Chondrocyte (in vitro differentiated cells): ENCODE data around the gene HPGD. TPM values are rescaled to one million over a fixed set of nuclear protein-coding genes. Genes with fewer than 3 reads are reported as not detected.

Experiments used
- DNase-seq: peaks from one replicate; pipeline ENCODE4 v3.0.0; 2021; ENCODE audit warnings: mixed read lengths, low spot score
- H3K27ac Mint-ChIP-seq: one replicate; pipeline ENCODE4 v1.8.0; 2021; ENCODE audit warnings: mild to moderate bottlenecking, moderate library complexity, mixed read lengths; ENCODE audit not compliant: unreplicated experiment
- H3K27me3 Mint-ChIP-seq: 2 replicates; pipeline ENCODE4 v1.8.0; 2021; ENCODE audit warnings: low read depth, mixed read lengths
- H3K36me3 Mint-ChIP-seq: 2 replicates; pipeline ENCODE4 v1.8.0; 2021; ENCODE audit warnings: low read depth, mixed read lengths
- H3K4me1 Mint-ChIP-seq: 2 replicates; pipeline ENCODE4 v1.8.0; 2021; ENCODE audit warnings: low read depth, mild to moderate bottlenecking, mixed read lengths
- H3K4me3 Mint-ChIP-seq: one replicate; pipeline ENCODE4 v1.8.0; 2021; ENCODE audit warnings: mild to moderate bottlenecking, moderate library complexity, mixed read lengths; ENCODE audit not compliant: unreplicated experiment
- H3K9me3 Mint-ChIP-seq: 2 replicates; pipeline ENCODE4 v1.8.0; 2021; ENCODE audit warnings: low read depth, mixed read lengths
- CTCF ChIP-seq: fragments of 200-600 bp; sonication (generic); IDR thresholded peaks from 2 replicates; pipeline ENCODE4 v1.5.0; 2021; ENCODE audit warnings: antibody characterized with exemption, mild to moderate bottlenecking, moderate library complexity
- total RNA-seq: library from RNA; stranded (reverse); gene quantifications from 3 replicates; pipeline ENCODE4 v1.2.1, GENCODE V29; 2021

HPGD gene
- total RNA-seq, 1 donor from 2014 or later: not detected

- Mint-ChIP-seq H3K9me3 (peaks cover 12% of the 10 kb centered on the region), H3K27ac (no peak overlapping the region), H3K4me1 (peaks cover 9% of the 10 kb centered on the region), H3K36me3 (no peaks in the 10 kb centered on the region), H3K27me3 (peaks cover 9% of the 10 kb centered on the region), H3K4me3 (no peak overlapping the region)
- no peak for TF ChIP-seq CTCF
- no peak for DNase-seq
Observed at GRCh38 chr4:174555789-174556630, 33.7 kb upstream of the HPGD start.

GRCh38 chr4:174554231-174554728 is 32.0 kb upstream of the HPGD start:
- Mint-ChIP-seq H3K27me3 (peaks cover 7% of the 10 kb centered on the region), H3K27ac (no peak overlapping the region), H3K9me3 (peaks cover 14% of the 10 kb centered on the region), H3K36me3 (no peaks in the 10 kb centered on the region), H3K4me3 (no peak overlapping the region), H3K4me1 (peaks cover 17% of the 10 kb centered on the region)
- TF ChIP-seq CTCF: no peak
- no peak for DNase-seq

GRCh38 chr4:174553828-174554227 is 31.5 kb upstream of the HPGD start:
- H3K4me3 Mint-ChIP-seq: no peak overlapping the region
- DNase-seq: no peak
- H3K9me3 Mint-ChIP-seq: peaks cover 14% of the 10 kb centered on the region
- peaks cover 6% of the 10 kb centered on the region for H3K27me3 Mint-ChIP-seq
- no peak overlapping the region for H3K27ac Mint-ChIP-seq
- TF ChIP-seq CTCF: no peak
- no peaks in the 10 kb centered on the region for H3K36me3 Mint-ChIP-seq
- H3K4me1 Mint-ChIP-seq: peaks cover 17% of the 10 kb centered on the region

- H3K4me1 Mint-ChIP-seq: peaks cover 17% of the 10 kb centered on the region
- no peaks in the 10 kb centered on the region for H3K36me3 Mint-ChIP-seq
- no peak for TF ChIP-seq CTCF
- DNase-seq: no peak
- no peak overlapping the region for H3K27ac Mint-ChIP-seq
- peaks cover 11% of the 10 kb centered on the region for H3K9me3 Mint-ChIP-seq
- no peaks in the 10 kb centered on the region for H3K27me3 Mint-ChIP-seq
- no peak overlapping the region for H3K4me3 Mint-ChIP-seq
Observed at GRCh38 chr4:174553031-174553430, 30.7 kb upstream of the HPGD start.

- no peak for TF ChIP-seq CTCF
- Mint-ChIP-seq H3K27me3 (peaks cover 3% of the 10 kb centered on the region), H3K4me3 (no peak overlapping the region), H3K9me3 (peaks cover 13% of the 10 kb centered on the region), H3K27ac (no peak overlapping the region), H3K36me3 (no peaks in the 10 kb centered on the region), H3K4me1 (peaks cover 17% of the 10 kb centered on the region)
- DNase-seq: no peak
Observed at GRCh38 chr4:174550541-174550940, 28.3 kb upstream of the HPGD start.
